MM.1S (cell line): Measurements from ENCODE around the gene PMEPA1.

Source experiments
- DNase-seq: peaks from one replicate; pipeline ENCODE4 v3.0.0-alpha.2; 2015
- H2AFZ ChIP-seq: fragments of 300-600 bp; sonication (generic); 2 replicates; pipeline ENCODE4 v1.6.0; 2016; ENCODE audit warnings: antibody characterized with exemption, low read length
- H3F3A ChIP-seq: fragments of 300-600 bp; sonication (generic); 2 replicates; pipeline ENCODE4 v1.6.1; 2016; ENCODE audit warnings: mild to moderate bottlenecking, antibody characterized with exemption, low read length, moderate library complexity, mixed read lengths; ENCODE audit not compliant: insufficient read depth
- H3K27ac ChIP-seq: fragments of 300-600 bp; sonication (generic); 2 replicates; pipeline ENCODE4 v1.5.1; 2016; ENCODE audit warnings: mild to moderate bottlenecking, low read length
- H3K27me3 ChIP-seq: fragments of 300-600 bp; sonication (generic); replicated peaks from 2 replicates; pipeline ENCODE4 v1.6.0; 2016; ENCODE audit warnings: low read length; ENCODE audit not compliant: insufficient read depth
- H3K36me3 ChIP-seq: fragments of 300-600 bp; sonication (generic); replicated peaks from 2 replicates; pipeline ENCODE4 v1.6.1; 2016; ENCODE audit warnings: mild to moderate bottlenecking, low read length, mixed read lengths; ENCODE audit not compliant: insufficient read depth
- H3K4me1 ChIP-seq: fragments of 300-600 bp; sonication (generic); 2 replicates; pipeline ENCODE4 v1.6.1; 2016; ENCODE audit warnings: low read length, mixed read lengths
- H3K4me2 ChIP-seq: fragments of 300-600 bp; sonication (generic); 2 replicates; pipeline ENCODE4 v1.6.0; 2016; ENCODE audit warnings: low read depth, low read length
- H3K4me3 ChIP-seq: fragments of 300-600 bp; sonication (generic); 2 replicates; pipeline ENCODE4 v1.5.1; 2016; ENCODE audit warnings: low read length, mixed read lengths
- H3K79me2 ChIP-seq: fragments of 300-600 bp; sonication (generic); 2 replicates; pipeline ENCODE4 v1.6.1; 2016; ENCODE audit warnings: mixed run types, low read length, mixed read lengths
- H3K9ac ChIP-seq: fragments of 300-600 bp; sonication (generic); 2 replicates; pipeline ENCODE4 v1.6.1; 2016; ENCODE audit warnings: low read length, mixed read lengths
- H3K9me2 ChIP-seq: fragments of 300-600 bp; sonication (generic); replicated peaks from 2 replicates; pipeline ENCODE4 v1.6.1; 2016; ENCODE audit warnings: mild to moderate bottlenecking, low read length, mixed read lengths; ENCODE audit not compliant: insufficient read depth
- H3K9me3 ChIP-seq: fragments of 300-600 bp; sonication (generic); replicated peaks from 2 replicates; pipeline ENCODE4 v1.6.1; 2016; ENCODE audit warnings: mild to moderate bottlenecking, low read length, mixed read lengths; ENCODE audit not compliant: insufficient read depth
- H4K20me1 ChIP-seq: fragments of 300-600 bp; sonication (generic); 2 replicates; pipeline ENCODE4 v1.6.1; 2016; ENCODE audit warnings: mild to moderate bottlenecking, low read length, moderate library complexity, mixed read lengths; ENCODE audit not compliant: insufficient read depth
- EZH2 ChIP-seq: fragments of 300-600 bp; sonication (generic); optimal IDR thresholded peaks from 2 replicates; pipeline ENCODE3; 2017; ENCODE audit warnings: low read depth, mild to moderate bottlenecking, antibody characterized with exemption, low read length, mixed read lengths
- EZH2phosphoT487 ChIP-seq: fragments of 300-600 bp; sonication (generic); IDR thresholded peaks from 2 replicates; pipeline ENCODE4 v1.6.1; 2018; ENCODE audit warnings: antibody characterized with exemption, low read length
- TF ChIP-seq, protein P1 (sequence below): fragments of 300-600 bp; sonication (generic); IDR thresholded peaks from 2 replicates; pipeline ENCODE4 v1.5.1; 2016; ENCODE audit warnings: antibody characterized with exemption, low read length, mixed read lengths

PMEPA1 gene

DNA sequence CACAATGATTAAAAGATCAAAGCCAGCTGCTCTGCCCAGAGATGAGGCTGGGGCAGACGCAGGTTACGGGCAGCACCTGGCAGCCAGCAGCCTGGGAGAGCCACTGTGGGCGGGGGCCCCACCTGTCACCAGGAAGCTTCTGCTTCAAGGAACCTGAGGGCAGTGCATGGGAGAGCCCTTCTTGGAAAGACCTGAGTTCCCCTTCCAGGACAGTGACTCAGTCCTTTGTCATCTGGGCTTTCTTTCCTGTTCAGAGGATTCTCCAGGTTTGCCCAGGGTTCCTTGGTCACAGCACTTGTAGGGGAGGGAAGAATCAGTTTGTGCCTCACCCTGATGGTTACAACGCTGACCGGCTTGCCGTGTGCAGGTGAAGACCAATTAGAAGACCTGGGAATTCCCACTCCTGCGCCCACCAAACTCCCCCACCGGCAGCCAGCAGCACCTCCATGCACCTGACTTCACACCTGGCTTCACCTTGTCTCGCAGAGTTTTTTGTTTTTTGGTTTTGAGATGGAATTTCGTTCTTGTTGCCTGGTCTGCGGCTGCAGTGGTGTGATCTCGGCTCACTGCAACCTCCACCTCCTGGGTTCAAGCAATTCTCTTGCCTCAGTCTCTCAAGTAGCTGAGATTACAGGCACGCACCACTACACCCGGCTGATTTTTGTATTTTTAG is 91.6 kb downstream of the PMEPA1 start:
- H3K27ac ChIP-seq: peak overlapping the region; percentile 98
- peaks cover 48% of the 10 kb centered on the region for H3K79me2 ChIP-seq
- H3K9me3 ChIP-seq: no peaks in the 10 kb centered on the region
- H3K36me3 ChIP-seq: peaks cover 16% of the 10 kb centered on the region; the same call in 1 of the 2 replicates
- H3K4me1 ChIP-seq: peaks cover 32% of the 10 kb centered on the region
- peak overlapping the region; percentile 84 for H3K9ac ChIP-seq
- TF ChIP-seq, protein P1, sequence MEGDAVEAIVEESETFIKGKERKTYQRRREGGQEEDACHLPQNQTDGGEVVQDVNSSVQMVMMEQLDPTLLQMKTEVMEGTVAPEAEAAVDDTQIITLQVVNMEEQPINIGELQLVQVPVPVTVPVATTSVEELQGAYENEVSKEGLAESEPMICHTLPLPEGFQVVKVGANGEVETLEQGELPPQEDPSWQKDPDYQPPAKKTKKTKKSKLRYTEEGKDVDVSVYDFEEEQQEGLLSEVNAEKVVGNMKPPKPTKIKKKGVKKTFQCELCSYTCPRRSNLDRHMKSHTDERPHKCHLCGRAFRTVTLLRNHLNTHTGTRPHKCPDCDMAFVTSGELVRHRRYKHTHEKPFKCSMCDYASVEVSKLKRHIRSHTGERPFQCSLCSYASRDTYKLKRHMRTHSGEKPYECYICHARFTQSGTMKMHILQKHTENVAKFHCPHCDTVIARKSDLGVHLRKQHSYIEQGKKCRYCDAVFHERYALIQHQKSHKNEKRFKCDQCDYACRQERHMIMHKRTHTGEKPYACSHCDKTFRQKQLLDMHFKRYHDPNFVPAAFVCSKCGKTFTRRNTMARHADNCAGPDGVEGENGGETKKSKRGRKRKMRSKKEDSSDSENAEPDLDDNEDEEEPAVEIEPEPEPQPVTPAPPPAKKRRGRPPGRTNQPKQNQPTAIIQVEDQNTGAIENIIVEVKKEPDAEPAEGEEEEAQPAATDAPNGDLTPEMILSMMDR: no peak
- TF ChIP-seq EZH2phosphoT487 (no peak), EZH2 (no peak)
- H3F3A ChIP-seq: peaks cover 46% of the 10 kb centered on the region
- peak overlapping the region; percentile 97 for H3K4me2 ChIP-seq
- peak overlapping the region; percentile 67 for H3K4me3 ChIP-seq
- H3K27me3 ChIP-seq: peaks cover under 1% of the 10 kb centered on the region; the same call in 1 of the 2 replicates
- no peaks in the 10 kb centered on the region for H3K9me2 ChIP-seq
- peak; percentile 78 for DNase-seq
- no peaks in the 10 kb centered on the region for H4K20me1 ChIP-seq
- no peak overlapping the region for H2AFZ ChIP-seq

DNA sequence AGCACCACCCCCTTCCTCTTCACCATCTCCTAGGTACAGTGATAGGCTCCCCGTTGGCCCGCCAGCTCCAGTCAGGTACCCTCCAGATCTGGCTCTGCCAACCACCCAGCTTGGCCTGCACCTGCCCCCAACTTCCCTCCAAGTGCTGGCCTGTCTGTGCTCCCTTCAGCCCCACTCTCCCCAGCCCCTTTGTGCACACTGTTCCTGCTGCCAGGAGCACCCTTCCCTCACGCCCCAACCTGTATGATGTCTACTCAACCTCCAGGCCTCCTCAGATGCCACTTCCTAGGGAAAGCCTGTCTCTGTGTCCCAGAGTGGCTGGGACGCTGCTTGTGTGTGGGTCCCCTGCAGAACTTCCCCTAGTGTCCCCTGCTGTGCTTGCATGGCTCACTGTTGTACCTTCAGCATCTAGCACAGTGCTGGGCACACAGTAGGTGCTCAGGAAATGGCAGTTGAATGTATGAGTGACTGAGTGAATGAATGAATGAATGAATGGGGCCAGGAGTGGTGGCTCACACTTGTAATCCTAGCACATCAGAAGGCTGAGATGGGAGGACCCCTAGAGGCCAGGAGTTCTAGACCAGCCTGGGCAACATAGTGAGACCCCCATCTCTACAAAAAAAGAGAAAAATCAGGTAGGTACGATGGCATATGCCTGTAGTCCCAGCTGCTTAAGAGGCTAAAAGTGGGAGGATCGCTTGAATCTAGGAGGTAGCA is 92.6 kb downstream of the PMEPA1 start:
- Histone ChIP-seq H3K27ac (peak overlapping the region; percentile 98; the same call in 1 of the 2 replicates), H3K27me3 (no peaks in the 10 kb centered on the region), H3K9me2 (no peaks in the 10 kb centered on the region), H3K4me1 (peaks cover 25% of the 10 kb centered on the region), H3K4me2 (peak overlapping the region; percentile 97), H3K36me3 (peaks cover 20% of the 10 kb centered on the region), H3K79me2 (peaks cover 55% of the 10 kb centered on the region), H3K9me3 (no peaks in the 10 kb centered on the region), H3K4me3 (peak overlapping the region; percentile 67), H3F3A (peaks cover 46% of the 10 kb centered on the region), H2AFZ (no peak overlapping the region), H4K20me1 (no peaks in the 10 kb centered on the region), H3K9ac (peak overlapping the region; percentile 84)
- DNase-seq: no peak
- TF ChIP-seq EZH2phosphoT487 (no peak), EZH2 (no peak)
- TF ChIP-seq, protein P1: no peak

DNA sequence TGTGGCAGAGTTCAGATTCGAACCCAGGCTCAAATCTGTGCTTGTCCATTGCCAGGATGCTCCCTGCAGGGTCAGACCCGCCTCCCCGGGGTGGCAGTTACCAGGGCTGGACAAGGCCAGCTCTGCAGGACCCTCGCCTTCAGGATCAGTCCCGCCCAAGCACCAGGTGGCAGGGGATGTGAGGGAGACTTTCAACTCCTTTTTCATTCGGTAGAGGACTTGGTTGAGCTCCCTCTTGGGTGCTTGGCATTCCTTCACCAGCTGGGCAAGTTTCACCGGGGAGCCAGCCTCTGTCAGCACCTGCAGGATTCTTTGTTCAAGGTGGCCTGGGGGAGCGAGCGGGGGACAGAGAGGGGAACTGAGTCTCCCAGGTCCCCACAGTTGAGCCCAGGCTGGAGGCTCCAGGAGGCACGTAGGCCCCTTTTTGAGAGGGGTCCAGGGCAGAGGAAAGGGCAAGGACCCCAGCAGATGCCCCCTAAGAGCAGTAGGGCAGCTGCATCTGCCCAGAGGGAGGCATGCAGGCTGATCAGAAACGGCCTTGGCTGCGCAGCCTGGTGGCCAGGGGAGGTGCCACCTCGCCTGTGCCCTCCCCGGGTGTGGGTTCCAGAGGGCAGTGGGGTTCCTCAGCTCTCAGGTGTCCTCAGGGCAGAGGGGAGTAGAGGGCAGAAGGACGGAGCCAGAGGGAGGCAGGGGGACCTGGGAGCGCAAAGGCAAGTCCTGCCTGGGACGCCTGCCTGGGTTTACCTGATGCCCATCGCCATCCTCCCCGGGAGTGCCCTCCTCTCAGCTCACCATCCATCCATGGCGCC is 93.5 kb downstream of the PMEPA1 start:
- Histone ChIP-seq H3K9me2 (no peaks in the 10 kb centered on the region), H3K27me3 (no peaks in the 10 kb centered on the region), H3K9me3 (no peaks in the 10 kb centered on the region), H3K4me2 (no peak overlapping the region), H4K20me1 (no peaks in the 10 kb centered on the region), H3K4me3 (no peak overlapping the region), H3K36me3 (peaks cover 24% of the 10 kb centered on the region), H3K9ac (no peak overlapping the region), H3F3A (peaks cover 37% of the 10 kb centered on the region), H3K4me1 (peaks cover 16% of the 10 kb centered on the region), H2AFZ (no peak overlapping the region), H3K27ac (no peak overlapping the region), H3K79me2 (peaks cover 55% of the 10 kb centered on the region)
- no peak for DNase-seq
- TF ChIP-seq EZH2 (no peak), EZH2phosphoT487 (no peak)
- TF ChIP-seq, protein P1: no peak
